HG02870 (cell line): Measurements from ENCODE around the gene RPL29.

Source experiments
- ATAC-seq: cut with Tn5 transposase; IDR thresholded peaks from one replicate; pipeline ENCODE4 v1.9.1; 2021; ENCODE audit warnings: mild to moderate bottlenecking, moderate library complexity; ENCODE audit not compliant: unreplicated experiment

RPL29 gene

DNA sequence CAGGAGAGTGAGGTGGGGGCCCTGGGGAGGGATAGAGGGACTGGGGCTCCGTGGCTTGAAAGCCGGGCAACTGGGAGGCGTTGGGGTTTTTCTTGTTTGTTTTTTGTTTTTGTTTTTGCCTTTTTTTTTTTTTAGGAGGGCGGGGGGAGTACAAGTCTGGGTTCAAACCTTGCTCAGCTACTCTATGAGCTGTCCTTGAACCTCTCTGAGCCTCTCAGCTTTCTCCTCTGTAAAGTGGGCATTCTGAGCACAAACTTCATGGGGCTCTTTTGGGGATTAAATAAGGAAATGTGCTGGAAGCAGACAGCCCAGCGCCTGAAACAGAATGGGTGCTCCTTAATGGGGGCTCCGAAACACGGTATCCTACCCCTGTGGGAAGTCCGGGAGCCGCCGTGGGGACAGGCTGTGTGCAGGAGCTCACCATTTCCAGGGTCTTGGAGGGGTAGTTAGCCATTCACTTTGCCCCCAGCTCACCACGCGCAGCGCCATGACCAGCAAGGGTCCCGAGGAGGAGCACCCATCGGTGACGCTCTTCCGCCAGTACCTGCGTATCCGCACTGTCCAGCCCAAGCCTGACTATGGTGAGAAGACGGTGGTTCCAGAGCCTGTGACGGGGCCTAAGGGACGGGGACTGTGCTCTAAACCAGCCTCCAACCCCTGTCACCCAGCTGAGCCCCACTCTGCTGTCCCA, 12.0 kb downstream of the RPL29 start:
- ATAC-seq: no peak

DNA sequence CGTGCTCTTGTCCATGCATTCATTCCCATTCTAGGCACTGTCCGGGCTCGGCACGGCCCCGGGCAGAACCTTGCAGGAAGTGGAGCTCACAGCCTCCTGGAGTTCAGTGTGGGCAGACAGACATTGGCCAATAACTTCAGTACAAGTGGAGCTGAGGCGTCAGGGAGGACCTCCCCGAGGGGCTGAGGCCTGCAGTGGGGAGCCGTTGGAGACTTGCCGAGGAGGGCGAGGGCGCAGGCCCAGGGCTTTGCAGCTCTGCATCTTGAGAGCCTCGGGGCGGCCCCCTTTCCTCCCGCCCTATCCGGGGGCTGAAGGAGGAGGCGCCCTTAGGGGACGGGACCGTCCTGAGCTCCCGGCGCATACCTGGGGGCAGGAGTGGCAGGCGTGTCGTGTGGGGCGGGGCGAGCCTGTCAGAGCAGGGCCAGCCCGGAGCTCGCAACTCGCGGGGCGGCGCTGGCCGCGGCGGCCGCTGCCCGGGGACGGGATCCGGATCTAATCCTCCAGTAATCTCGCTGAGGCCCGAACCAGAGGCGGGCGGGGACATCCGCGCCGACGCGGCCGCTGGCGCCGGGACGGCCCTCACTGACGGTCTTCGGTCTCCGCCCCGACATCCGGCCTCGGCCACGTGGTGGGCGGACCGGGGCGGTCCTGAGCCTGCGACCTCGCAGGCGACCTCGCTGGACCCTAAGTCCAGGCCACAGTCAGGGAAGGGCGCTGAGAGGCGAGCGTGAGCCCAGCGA, 12.7 kb downstream of the RPL29 start, which contains the start of gene ACY1:
TSS of gene ACY1 (plus strand) at position 698 of the 740 bp plus-strand sequence. CDS start 530 bp downstream, outside the sequence.
- peak; percentile 74 for ATAC-seq

DNA sequence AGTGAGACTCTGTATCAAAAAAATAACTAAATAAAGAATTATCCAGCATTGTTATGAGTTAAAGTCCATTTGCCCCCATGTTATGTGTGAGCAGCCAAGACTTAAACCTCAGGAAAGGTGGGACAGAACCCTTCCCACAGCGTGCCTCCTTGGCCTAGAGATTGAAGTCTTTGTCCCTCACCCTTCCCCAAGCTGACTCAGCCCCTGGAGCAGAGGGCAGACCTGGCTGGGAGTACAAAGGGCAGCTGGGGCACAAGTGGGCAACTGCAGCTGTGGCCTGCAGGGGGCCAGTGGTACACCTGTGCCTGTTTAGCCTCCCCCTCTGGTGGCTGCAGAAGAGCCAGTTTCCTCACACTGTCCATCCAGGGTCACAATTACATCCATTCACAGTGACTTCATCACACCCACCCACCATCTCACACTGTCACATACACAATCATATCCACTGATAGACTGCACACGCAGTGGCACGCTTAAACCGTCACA, 13.3 kb downstream of the RPL29 start:
- ATAC-seq: peak; percentile 38

DNA sequence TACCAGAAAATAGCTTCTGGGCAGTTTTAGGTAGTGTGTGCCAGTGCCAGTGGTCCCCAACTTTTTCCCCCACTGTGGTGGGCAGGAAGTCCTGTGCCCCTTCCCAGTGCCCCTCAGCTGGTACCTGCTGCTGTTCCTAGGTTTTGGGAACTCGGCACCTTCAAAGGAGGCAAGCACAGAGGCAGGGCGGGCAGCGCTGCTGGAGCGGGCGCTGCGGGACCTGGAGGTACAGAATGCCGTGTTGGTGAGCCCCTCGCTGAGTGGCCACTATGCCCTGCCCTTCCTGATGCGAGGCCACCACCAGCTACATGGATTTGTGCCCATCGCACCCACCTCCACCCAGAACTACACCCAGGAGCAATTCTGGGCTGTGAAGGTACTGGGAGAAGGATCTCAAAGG, 15.4 kb downstream of the RPL29 start:
- ATAC-seq: no peak

DNA sequence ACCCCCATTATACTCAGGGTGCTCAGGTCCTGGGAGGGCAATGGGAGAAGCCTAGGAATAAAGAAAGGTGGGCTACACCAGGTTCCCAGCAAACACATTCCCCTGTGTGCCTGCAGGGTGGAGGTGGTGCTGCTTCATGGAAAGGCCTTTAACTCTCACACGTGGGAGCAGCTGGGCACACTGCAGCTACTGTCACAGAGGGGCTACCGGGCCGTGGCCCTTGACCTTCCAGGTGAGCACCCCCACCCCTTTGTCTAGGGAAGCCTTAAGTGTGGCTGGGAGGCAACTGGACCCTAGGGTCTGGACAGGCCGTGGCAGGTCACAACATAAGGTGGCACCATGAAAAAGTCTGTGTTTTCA, 17.6 kb downstream of the RPL29 start:
- ATAC-seq: no peak

DNA sequence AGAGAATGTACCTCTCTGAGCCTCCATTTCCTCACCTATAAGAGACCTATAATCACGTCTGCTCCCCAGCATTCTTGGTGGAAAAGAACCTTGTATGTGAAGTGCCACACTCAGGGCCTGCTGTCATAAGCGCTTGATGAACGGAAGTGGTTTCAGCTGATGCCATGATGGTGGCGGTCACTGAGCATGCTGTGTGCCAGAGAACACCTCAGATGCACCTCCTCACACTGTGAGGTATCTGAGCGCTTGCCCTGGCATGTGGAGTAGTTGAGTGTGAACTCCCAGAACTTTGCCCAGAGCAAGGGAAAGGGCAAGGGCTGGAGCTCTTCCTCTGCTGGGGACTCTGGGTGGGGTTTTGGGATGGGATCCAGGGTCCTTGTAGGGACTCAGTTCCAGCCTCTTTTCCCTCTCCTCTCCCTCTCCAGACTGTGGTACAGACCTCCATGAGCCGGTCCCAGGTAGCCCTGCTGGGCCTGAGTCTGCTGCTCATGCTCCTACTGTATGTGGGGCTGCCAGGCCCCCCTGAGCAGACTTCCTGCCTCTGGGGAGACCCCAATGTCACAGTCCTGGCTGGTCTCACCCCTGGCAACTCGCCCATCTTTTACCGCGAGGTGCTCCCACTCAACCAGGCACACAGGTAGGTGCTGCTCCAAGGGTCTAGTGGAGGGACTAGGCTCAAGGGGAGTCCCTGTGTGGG, 18.1 kb downstream of the RPL29 start:
- ATAC-seq: no peak

DNA sequence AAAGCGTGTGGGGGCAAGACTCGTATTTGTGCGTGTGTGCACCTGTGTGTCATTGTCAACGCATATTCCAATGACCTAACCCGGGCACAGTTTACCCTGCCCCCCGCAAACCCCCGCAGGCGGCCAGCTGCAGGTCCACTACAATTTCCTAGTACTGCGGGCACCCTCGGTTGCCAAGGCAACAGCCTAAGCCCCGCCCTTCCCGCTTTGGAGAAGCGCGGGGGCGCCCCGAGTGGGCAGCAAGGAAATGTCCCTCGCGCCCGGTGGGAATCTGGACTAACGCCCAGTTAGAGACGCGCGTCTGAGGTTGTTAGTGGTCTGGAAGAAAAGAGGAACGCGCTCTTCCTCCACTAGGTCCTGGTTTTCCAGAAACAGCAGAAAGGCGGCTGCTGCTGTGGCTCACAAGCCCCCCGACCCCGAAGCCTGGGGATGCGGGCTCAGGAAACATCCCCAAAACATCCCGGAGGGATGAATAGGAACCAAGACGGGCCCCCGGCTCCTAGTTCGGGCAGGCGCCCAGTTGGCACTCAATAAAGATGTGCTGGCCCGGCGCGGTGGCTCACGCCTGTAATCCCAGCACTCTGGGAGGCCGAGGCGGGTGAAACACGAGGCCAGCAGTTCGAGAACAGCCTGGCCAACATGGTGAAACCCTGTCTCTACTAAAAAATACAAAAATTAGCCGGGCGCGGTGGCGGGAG, 19.7 kb downstream of the RPL29 start:
- no peak for ATAC-seq

DNA sequence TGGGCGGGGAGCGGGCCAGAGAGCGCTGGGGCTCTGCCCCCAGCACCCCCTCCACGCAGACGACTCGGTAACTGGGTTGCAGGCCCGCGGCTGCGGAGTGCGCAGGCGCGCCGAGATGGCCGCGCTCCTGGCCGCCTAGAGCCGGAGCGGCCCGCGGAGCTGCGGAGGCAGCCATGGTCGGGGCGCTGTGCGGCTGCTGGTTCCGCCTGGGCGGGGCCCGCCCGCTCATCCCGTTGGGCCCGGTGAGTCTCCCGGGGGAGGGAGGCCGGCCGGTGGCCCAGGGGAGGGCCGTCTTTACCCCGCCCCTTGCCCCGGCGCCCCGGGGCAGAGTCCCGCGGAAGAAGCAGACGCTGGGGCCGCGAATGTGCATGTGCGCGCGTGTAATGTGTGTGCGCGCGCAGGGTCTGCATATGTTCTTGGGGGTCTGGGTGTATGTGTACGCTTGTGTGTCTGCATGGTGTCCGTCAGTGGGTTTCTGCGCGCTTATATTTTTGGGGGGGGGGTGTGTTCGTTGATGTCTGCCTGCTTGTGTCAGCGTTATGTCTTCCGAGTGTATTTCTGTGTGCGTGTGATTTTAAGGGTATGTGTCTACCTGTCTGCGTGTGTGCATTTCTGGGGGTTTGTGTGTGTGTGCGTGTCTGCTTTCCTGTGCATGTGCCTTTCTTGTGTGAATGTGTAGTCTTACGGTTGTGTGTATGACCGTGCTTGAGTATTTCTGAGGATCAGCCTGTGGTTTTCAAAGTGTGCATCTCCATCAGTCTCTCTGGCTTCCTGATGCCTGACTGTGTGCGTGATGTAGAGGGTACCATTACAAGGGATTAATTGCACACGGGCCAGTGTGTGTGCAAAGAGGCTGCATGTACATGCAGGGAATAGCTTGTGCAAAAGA, 20.5 kb downstream of the RPL29 start, which contains the start of gene ABHD14A:
TSS of gene ABHD14A (plus strand) at position 102 of the 889 bp plus-strand sequence. CDS start at position 174, 72 bp downstream.
- ATAC-seq: peak; percentile 54

DNA sequence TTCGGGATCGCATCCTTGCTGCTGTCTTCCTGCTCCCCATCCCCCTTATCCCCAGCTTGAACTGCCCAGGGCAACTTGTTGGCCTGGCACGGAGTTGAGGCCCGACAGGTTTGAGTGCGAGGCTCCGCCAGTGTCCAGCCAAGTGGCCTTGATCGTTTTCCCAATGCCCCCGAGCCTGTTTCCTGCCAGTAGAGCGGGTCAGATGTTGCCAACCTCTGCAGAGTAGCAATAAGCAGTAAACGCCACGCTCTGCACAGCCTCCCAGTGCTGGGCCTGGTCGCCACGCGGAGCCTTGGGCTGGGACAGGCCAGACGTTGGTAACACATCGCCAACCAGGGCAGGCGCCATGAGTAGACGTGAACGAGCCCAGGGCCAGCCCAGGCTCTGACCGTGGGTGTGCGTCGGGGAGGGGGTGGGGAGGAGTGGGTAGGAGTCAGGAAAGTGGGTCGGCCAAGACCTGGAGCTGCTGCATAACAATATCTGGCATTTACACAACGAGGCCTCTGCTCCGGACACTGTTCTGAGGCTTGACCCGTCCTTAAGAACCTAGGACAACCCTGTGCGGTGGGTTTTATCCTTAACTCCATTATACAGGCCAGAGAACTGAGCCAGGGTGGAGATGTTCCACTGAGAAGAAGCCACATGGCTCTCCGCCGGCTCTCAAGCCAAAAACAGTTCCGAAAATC, 21.3 kb downstream of the RPL29 start:
- ATAC-seq: peak; percentile 10

DNA sequence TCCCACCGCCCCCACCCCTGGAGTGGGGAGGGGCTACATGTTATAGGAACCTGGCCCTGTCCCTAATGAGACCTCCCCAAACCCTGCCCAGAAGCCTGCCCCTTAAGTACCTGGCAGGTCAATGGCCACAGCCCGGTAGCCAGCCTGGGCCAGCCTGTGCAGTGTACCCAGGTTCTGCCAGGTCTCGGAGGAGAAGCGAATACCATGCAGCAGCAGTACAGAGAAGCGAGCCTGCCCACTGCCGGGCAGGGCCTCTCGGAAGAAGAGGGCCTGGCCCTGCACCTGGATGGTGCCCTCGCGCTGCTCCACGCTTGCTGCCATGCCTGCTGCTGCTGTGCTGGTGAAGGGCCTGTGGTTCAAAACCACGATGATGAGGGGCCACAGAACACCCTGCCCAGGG, 24.3 kb downstream of the RPL29 start:
- ATAC-seq: no peak

DNA sequence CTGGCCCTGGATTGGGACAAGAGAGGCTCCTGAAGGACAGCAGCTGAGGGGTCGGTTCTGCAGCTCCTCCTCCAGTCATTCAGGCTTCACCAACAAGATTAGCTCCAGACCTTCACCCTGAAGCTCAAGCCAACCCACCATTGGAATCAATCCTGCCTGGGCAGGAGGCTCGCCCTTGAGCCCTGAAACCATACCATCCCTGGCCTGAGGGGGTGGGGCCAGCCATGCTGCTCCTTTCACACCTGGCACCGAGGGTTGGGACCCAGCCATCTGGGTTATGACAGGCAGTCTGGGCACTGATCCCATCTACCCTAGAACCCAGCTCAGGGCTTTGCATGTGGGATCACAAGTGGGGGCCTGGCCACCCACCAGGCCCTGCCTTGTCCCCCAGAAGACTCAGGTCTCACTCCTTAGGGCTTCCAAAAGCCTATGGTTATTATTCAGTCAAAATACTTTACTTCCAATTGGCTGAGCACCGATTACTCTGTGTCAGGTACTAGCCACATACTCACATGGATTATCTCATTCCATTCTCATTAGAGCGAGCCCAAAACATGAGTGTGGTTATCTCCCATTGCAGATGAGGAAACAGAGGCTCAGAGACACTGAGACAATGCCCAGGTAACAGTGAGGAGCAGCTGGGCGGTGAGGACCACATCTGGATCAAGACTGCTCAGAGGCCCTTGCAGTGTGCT, 24.9 kb downstream of the RPL29 start:
- no peak for ATAC-seq

DNA sequence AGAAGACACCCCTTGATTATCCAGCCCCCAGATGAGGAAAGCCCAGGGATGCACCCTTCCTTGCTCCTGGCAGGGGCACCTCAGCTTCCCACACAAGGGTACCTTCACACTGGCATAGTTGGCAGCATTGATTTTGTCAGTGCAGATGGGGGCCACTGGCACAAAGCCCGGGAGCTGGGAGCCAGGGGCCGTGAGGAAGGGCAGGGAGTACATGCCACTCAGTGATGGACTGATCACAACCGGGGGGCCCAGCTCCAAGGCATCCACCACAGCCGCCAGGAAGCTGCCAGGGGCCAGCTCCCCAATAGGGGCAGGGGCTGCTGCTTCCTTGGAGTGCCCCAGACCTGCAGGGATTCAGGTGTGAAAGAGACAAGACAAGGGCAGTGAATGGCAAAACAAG, 25.9 kb downstream of the RPL29 start:
- no peak for ATAC-seq

DNA sequence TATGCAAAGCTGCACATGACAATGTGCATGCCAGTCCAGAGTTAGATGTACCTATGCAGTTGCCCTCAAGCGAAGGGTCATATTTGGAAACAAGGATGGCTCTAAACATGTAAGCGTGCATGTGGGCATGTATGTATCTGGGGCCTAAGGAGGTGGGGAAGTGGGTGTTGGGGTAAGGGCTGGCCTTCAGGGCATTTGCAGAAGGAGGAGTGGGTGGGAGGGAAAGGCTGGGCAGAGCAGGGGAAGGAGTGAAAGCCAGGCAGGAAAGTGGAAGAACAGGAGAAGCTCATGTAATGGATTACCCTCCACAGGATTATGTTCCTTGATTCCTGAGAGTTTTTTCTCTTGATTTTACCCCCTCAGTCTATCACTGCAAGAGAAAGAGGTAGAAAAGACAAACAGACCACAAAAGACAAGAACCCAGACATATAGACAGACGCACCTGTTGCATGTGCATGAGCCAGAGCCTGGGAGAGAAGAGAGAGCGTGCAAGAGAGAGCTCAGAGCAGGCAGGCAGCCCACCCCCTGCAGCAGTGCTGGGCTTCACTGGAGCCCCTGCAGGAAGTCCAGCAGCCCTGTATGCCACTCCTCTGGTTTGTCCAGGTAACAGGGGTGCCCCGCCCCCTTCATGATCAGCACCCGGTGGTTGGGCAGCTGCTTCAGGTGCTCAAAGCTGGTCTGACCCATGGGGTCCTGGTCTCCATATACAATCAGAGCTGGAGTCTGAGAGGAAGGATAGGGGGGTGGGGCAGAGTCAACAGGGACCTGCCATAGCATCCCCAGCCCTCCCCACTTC, 26.6 kb downstream of the RPL29 start:
- no peak for ATAC-seq

DNA sequence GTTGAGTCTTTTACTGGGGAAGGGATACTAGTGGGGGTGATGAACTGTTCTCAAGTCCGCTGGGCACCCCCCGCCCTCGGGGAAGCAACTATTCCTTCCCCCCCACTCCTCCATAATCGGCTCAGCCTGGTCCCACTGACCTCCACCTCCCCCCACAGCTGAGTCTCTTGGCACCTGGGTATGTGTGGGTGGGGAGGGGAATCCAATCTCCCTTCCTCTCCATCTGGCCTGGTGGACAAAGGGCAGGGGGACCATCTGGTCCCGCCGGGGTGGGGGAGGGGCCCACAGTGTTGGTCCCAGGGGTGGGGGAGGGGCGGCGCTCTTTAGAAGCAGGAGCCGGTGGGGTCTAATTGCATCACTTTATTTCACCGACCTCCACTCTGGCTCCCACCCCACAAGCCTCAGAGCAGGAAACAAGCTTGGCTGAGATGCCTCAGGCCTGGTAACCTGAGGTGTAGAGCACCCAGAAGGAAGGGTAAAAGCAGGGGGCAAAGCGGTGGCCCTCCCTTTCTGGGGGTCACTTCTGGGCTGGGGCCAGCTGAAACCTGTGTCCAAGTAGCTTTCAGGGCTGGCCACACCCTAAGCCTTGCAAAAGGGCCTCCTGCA, 27.4 kb downstream of the RPL29 start:
- no peak for ATAC-seq

DNA sequence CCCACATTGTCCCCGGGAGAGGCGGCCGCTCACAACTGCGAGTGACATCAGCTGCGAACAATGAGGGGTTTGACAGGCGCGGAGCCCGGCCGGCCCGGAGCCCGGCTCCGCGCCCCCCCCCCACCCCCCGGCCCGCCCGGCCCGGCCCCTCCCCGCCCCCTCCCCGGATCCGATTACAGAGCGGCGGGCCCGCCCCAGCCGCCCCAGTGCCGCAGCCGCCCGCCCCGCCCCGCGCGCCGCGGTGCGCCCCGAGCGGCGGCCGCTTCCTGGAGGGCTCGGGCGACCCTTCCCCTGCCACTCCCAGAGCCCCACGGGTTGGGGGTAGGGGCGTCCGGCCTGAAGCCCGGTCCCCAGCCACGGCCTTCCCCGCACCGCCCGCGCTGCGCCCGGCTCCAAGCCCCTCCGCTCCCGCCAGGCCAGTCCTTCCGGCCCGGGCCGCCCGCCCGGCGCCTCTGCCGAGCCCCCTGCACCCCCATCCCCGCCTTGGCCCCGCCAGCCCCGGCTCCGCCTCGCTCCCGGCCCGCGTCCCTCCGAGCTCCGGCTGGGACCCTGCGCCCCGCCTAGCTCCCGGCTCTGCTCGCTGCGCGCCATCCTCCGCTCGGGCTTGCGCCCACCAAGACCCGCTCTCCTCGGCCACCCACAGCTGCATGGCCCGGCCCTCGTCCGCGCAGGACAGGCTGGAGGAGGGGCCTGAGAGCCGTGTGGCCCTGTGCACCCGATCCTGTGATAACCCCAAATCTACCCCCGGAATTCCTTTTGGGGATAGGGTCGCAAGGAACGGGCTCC, 28.1 kb downstream of the RPL29 start, which contains the start of gene PCBP4:
TSS of gene PCBP4 (minus strand) at position 71 of the 786 bp plus-strand sequence. CDS start 6,214 bp downstream, outside the sequence.
- no peak for ATAC-seq

DNA sequence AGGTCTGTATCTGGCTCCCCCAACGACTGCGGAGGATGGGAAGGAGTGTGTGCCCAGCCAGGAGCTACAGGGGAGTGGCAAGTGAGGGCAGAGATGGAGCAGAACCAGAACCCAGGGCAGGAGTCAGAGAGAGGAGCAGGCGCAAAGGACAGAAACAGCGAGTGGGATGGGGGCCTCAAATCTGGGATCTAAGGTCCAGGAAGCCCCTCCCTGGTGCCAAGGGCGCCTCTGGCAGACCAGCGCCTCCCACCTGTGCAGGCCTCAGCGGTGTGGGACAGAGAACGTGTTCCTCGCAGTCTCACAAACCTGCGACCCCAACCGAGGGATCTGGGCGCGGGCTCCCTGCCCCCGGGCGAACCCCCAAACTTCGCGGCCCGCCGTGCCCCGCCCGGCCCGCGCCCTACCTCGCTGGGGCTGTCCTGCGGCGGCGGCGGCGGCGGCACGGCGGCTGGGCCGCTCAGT, 28.7 kb downstream of the RPL29 start:
- ATAC-seq: no peak

DNA sequence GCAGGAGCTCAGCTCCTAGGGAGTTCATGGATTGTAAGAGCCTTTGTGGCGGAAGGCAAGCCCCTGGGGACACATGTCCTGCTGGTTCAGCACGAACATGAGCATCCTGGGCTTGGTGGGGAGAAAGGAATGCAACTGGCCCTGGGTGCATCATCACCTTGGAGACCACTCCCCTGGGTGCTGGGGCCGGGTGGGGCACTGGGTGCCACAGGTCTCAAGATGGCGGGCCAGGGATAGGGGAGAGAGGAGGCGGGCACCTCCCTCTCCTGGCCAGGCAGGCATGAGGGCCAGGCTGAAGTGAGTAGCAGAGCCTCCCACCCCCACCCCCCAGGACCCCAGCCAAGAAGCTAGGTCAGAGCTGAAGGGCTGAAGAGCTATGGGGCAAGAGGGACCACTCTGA, 29.2 kb downstream of the RPL29 start:
- ATAC-seq: no peak
